HG03469 (cell line): ENCODE measurements around the gene LTC4S.

Experiments
- ATAC-seq: cut with Tn5 transposase; IDR thresholded peaks from one replicate; pipeline ENCODE4 v1.9.1; 2021; ENCODE audit warnings: mild to moderate bottlenecking, moderate library complexity, moderate number of reproducible peaks; ENCODE audit not compliant: unreplicated experiment

Gene LTC4S

DNA sequence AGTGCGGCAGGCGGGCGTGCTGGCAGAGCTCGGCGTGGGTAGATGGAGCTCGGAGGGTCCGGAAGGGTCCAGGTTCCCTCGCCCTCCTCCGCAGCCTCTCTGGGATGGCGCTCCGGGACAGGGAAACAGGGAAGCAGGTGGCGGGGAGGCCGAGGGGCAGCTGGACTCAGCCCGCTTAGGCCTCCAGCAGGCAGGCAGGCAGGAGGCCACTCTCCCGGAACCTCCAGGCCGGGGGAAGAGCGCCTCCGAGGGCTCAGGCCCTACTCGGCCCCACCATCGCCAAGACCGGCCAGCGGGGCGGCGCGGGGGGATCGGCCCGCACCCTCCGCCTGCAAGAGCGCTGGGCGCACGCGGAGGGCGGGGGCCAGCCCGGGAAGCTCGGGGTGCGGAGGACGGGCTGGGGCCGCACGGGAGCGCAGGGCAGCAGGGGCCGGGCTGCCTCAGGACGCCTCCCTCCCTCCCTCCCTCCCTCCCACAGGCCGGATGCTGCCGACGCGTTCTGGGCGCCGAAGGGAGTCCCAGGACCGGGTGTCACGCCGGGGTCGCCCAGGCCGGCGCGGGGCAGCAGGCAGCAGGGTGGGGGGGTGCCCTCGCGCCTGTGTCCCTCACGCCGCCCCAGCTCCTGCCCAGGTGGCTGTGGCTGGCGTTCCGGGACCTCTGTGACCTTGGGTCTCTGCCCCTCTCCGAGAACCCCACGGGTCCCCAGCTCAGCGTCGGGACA is 11.9 kb downstream of the LTC4S start:
- ATAC-seq: peak; percentile 7

GRCh38 chr5:179806250-179807048 is 12.7 kb downstream of the LTC4S start, which contains the start of gene MGAT4B:
TSS of gene MGAT4B (minus strand) at chr5:179806866. CDS start at chr5:179806583, 283 bp downstream.
- ATAC-seq: peak; percentile 44

DNA sequence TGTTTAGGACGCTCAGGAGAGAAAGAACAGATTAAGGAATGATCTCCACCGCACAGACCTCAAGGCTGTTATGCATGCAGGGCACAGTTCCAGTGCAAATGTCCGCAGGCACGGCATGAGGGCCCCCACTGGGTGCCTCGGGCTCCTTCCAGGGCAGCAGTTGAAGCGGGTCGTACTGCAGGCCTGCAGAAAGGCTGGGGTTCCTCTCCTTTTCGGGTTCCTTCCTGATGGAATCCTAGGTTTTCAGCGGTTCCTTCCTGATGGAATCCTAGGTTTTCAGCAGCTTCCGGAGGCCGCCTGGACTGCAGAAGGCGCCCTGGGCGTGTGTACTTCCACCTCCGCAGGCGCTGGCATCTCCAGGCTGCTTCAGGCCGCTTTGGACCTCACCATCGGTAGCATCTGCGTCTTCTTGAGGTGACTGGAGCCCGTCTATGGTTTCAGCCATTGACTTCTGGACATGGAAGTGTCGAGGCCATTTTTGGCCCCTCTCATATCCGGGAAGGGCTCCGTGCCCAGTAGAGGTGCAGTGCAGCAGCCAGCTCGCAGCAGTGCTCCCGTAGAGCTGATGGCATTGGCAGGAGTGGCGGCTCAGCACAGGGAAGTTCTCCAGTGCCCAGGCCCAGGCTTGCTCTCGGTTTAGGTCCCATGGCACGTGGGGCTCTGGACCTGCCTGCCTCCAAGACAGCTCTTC is 18.5 kb downstream of the LTC4S start:
- ATAC-seq: no peak

DNA sequence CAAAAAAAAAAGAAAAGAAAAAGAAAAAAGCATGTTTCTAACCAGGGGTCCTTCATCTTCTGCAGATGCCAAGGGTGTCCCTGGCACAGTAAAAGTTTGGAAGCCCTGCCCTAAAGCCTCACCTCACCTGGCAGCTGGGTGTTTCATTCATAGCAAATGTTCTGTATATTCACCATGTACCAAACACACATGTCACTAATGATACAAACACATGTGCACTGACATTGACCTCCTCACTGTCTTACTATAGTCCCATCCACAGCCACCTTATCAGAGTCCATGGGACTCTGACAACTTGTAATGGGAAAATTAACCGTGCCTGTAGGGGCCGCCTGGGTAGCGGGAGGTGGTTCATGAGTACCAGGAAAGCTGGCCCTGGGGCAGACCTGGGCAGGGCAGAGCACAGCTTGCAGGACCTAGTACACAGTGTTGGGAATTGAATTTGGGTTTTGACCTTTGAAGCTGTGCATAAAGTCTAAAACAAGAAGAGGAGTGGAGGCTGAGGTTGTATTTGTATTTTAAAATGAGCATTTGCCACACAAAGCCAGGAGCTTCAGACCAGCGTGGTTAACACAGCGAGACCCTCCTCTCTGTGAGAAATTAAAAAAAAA is 19.3 kb downstream of the LTC4S start:
- ATAC-seq: no peak

DNA sequence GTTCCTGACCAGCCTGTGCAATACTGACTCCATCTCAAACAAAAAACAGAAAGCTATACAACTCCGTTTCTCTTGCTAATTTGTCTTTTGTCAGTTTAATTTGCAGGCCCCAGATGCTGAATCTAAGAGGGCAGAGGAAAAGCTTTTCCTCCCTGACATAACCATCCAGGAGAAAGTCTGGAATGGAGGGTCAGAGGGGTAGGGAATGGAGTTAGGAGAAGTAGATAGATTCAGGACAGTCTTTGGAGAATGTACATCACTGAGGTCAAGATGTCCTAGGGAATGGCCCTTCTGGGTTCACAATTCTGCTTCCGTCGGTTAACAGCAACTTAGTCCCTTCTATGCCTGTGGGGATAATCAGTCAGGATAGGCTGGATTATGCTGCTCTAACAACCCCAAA is 20.3 kb downstream of the LTC4S start:
- no peak for ATAC-seq

DNA sequence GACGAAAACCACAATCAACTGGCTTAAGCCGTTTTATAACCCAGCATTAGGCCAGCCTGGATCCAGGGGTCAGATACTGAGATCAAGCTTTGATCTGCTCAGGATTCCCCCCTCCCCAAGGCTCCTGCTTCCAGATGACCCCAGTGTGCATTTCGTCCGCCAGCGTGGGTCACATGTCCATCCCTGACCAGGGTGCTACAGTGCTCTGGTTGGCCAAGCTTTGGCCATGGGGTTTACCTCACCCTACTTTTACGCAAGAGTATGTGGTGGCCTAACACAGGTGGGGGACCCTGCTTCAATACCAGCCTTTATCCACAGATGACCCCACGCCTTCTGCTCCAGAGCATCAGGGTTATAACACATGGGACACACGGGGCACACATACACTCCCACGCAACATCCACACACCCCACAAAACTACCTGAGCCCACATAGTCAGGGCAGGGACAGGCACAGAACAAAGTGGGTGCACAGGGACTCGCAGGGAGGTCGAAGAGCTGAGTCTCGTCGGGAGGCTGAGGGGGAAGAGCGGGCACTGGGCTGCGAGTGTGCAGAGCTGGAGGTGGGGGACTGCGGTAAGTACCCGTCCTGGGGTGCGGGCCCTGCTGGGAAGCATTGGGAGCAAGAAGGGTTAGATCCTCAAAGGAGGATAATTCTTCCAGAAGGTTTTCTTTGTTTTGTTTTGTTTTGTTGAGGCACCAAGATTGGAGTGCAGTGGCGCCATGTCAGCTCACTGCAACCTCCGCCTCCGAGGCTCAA is 21.9 kb downstream of the LTC4S start:
- no peak for ATAC-seq

GRCh38 chr5:179816401-179816795 is 22.6 kb downstream of the LTC4S start:
- ATAC-seq: no peak

GRCh38 chr5:179816796-179817469 is 23.1 kb downstream of the LTC4S start:
- ATAC-seq: no peak

DNA sequence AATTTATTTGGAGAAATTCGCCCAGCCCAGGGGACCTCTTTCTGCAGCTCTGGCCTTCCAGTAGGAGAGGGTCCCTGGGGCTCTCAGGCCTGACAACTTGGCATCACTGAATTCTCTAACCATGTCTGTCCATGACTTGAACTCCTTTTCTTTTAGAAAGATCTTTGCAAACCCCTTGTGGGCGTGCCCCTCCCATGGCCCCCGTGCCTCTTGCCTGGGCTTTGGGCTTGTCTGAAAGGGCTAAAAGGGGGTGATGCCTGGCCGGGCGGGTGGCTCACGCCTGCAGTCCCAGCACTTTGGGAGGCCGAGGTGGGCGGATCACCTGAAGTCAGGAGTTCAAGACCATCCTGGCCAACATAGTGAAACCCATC is 23.7 kb downstream of the LTC4S start:
- ATAC-seq: no peak

DNA sequence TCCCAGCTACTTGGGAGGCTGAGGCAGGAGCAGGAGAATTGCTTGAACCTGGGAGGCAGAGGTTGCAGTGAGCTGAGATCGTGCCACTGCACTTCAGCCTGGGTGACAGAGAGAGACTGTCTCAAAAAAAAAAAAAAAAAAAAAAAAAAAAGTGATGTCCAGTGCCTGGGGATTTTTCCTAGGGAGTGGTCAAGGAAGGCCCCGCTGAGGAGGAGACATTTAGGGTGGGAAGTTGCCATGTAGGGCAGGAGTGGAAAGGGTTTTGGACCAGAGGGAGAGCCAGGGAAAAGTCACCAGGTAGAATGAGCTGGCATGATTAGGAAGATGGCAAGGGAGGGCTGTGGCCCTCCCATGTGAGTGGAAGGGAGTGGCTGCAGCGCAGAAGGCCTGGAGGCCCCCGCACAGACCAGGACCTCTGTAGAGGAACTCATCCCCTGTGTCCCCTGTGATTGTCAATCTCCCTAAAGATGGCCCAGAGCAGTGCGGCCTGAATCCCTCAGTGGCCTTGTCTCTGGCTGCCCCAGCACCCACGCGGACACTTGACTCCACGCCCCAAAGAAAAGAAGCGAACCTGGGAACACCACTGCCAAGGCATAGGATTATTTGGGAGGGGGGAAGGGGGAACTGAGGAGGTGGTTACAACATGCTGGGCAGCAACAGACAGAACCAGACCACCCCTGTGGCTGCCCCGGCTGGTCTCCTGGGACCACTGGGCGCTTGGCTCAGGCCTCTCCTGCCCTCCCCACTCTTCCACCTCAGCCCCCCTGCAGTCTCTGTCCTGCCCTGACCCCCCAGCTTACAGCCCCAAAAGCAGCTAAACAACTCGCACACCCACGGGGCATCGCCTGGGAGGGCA is 24.3 kb downstream of the LTC4S start:
- no peak for ATAC-seq

- ATAC-seq: peak; percentile 51
Measured at GRCh38 chr5:179818746-179819295, 25.0 kb downstream of the LTC4S start.

DNA sequence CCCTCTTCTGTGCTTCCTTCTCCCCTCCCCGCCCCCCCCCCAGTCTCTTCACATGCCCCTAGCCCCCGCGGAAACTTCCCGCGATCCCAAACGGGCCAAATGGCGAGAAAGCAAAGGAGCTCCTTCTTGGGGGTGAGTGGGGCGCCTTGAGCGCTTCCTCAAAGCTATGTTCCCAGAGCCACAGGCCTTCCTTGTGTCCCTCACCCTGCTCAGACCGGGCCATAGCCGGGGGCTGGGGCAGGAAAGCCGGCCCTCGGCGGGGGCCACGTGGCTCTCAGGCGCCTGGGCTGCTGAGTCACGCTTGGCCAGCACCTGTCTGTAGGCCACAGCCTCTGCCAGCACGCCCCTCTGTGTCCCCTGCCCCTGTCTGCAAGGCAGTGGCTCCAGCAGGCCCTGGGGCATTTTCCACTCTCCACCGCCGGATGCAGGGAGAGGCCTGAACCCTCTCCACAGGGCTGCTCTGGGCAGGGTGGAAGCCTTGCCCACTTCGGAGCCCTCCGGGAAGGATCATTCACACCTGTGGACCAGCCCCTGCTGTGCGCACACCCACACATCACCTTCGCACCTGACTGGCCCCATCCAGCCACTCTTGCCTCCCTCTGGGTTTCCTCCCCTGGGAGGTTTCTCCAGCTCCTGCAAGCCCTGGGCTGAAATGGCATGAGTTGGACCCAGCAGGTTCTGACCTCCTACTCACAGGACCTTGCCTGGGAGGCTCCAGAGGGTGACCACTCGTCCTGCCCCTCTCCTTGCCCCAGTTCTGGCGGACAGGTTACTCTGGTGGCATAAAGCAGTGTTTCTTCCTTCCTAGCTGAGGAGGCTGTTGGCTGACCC is 25.7 kb downstream of the LTC4S start:
- ATAC-seq: no peak

DNA sequence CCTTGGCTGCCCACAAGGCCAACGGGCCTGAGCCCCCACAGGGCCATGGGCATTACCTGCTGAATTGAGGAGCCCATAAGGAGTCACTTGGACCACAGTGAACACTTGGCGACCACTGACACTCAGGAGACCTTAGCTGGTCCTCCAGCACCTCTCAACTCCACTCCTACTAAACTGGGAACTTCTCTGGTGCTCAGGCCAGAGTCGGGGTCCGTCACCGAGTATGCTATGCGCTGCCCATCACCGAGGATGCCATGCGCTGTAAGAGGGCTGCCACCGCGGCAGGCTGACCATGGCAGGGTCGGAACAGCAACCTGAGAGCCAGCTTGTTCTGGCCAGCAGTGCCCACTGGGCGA is 26.3 kb downstream of the LTC4S start:
- ATAC-seq: no peak

DNA sequence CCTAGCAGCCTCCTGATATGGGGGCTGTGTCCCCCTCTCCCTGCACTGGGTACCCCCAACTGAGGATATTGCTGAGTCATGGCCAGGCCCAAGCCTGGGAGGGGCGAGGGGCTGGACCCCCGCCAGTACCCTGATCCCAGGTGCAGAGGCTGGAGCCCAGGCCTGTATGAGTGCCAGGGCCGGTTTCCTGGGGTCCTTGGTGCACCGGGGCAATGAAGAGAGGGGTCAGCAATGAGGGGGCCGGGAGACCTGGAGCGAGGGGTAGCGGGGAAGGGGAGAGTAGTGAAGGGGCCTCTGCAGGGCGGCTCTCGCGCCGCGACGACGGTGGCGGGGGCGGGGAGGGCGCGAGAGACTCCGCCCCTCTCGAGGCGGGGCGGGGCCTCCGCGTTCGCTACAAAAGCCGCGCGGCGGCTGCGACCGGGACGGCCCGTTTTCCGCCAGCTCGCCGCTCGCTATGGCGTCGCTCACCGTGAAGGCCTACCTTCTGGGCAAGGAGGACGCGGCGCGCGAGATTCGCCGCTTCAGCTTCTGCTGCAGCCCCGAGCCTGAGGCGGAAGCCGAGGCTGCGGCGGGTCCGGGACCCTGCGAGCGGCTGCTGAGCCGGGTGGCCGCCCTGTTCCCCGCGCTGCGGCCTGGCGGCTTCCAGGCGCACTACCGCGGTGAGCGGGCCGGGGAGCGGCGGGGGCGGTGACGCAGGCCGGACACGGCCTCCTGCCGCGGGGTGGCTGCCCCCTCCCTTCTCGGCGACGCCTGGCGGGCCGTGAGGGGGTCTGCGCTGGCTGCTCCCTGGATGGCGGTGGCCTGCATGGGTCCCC is 26.9 kb downstream of the LTC4S start, which contains the start of gene SQSTM1:
Gene SQSTM1 (plus strand): TSS at position 423 of the 815 bp plus-strand sequence. CDS start 32 bp downstream, at position 455.
- peak; percentile 33 for ATAC-seq

DNA sequence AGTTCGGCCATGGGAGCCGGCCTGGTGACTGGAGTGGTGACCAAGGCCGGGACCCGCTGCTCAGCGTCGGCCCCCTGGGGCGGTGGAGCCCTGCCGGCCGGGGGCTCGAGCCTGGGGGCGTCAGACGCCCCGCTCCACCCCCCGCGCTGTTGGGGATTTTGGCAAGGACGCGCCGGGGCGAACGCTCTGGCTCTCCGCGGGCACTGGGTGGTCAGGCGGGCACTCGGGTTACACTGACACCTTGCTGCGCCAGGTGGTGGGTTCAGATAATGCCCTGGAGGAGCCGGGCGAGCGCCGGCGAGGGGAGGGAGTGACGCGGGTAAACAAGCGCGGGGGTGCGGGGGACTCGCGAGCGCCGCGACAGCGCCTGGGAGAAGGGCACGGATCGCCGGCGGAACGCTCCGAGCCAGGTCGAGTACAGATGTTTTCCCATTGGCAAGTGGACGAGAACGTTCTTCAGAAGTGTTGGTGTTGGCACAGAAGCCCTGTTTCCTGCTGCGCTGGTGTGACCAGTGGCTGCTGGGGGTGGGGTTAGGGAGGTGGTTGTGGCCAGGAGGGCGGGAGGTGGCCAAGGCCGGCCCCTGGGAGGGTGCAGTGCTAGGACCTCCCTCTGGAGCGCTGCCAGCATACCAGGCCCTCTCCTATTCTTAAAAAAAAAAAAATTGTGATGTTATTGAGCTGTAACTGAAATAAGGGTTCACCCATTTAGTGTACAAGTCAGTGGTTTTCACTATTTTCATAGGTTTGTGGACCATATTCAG is 27.7 kb downstream of the LTC4S start:
- peak; percentile 26 for ATAC-seq

DNA sequence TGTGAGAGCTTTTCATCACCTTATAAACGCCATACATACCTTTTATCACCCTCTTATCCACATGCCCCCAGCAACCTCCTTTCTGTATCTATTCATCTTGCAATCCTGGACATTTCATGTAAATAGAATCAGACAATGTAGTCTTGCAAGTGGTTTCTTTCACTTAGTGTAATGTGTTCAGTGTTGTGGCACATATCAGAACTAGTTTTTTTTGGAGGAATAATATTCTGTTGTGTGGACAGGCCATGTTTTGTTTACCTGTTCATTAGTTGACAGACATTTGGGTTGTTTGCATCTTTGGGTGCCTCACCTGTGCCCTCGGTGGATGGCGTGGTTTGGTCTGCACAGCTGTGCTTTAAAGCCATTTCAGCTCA is 28.3 kb downstream of the LTC4S start:
- ATAC-seq: no peak
